H1 (cell line): Measurements from ENCODE around the gene TAOK1. TPM values are rescaled to one million over a fixed set of nuclear protein-coding genes. Genes with fewer than 3 reads are reported as not detected.

Source experiments
- CTCF ChIA-PET: fragments of 300-600 bp; sonication (Branson Sonifier 250); formaldehyde crosslinking; loops from one replicate; lab custom pipeline; 2021; ENCODE audit not compliant: partially characterized antibody; lab: Charles Lee
- POLR2A ChIA-PET: fragments of 300-600 bp; sonication (Branson Sonifier 250); formaldehyde crosslinking; loops from one replicate; lab custom pipeline; 2021; ENCODE audit warnings: inconsistent platforms; ENCODE audit not compliant: partially characterized antibody; lab: Charles Lee
- DNase-seq, 2 experiments: peaks; one replicate each; pipeline versions ENCODE4 v3.0.0 to v3.0.0-alpha.2; 2010 to 2022; ENCODE audit warnings: low spot score in 2 of 2, low read depth in 1 of 2, mixed read lengths in 1 of 2
- FAIRE-seq: peaks from 2 replicates; lab custom pipeline; 2011; peaks lifted over from hg19 to GRCh38; lab: Jason Lieb, UNC
- H2AFZ ChIP-seq: 2 replicates; pipeline ENCODE4 v1.8.1; 2012; ENCODE audit warnings: low read length, inconsistent platforms
- H2AK5ac ChIP-seq: 2 replicates; pipeline ENCODE4 v1.6.1; 2013; ENCODE audit warnings: low read depth, low read length
- H2BK120ac ChIP-seq: replicated peaks from 2 replicates; pipeline ENCODE3; 2013; ENCODE audit warnings: low read depth, low read length, inconsistent platforms
- H2BK12ac ChIP-seq: 2 replicates; pipeline ENCODE4 v1.6.1; 2013; ENCODE audit warnings: low read depth, low read length
- H2BK15ac ChIP-seq: 2 replicates; pipeline ENCODE4 v1.6.1; 2013; ENCODE audit warnings: low read length
- H2BK20ac ChIP-seq: 2 replicates; pipeline ENCODE4 v1.6.1; 2013; ENCODE audit warnings: low read length
- H2BK5ac ChIP-seq: 2 replicates; pipeline ENCODE4 v1.6.1; 2013; ENCODE audit warnings: low read depth, low read length
- H3K14ac ChIP-seq: 2 replicates; pipeline ENCODE4 v1.6.1; 2013; ENCODE audit warnings: inconsistent platforms; ENCODE audit not compliant: insufficient read length
- H3K18ac ChIP-seq: 2 replicates; pipeline ENCODE4 v1.6.1; 2013; ENCODE audit warnings: low read length; ENCODE audit errors: extremely low read depth
- H3K23ac ChIP-seq: 2 replicates; pipeline ENCODE4 v1.6.1; 2013; ENCODE audit warnings: inconsistent platforms; ENCODE audit not compliant: insufficient read length
- H3K23me2 ChIP-seq: 2 replicates; pipeline ENCODE4 v1.6.1; 2013; ENCODE audit warnings: low read depth, low read length
- H3K27ac ChIP-seq: 2 replicates; pipeline ENCODE4 v1.6.1; 2011; ENCODE audit warnings: low read depth, low read length, inconsistent platforms
- H3K27me3 ChIP-seq, 4 experiments: replicated peaks in 1 of 4; 1 replicate in 1 of 4; 2 replicates in 3 of 4; pipeline versions ENCODE4 v1.6.1 to v1.8.1; 2011 to 2013; ENCODE audit warnings: low read length in 3 of 4, mild to moderate bottlenecking in 3 of 4, inconsistent platforms in 2 of 4, mixed read lengths in 2 of 4, moderate library complexity in 1 of 4; ENCODE audit not compliant: control insufficient read depth in 3 of 4, insufficient read depth in 3 of 4; ENCODE audit errors: extremely low read depth in 1 of 4
- H3K36me3 ChIP-seq, 4 experiments: 2 replicates each; pipeline versions ENCODE4 v1.6.1 to v1.8.1; 2011 to 2013; ENCODE audit warnings: mild to moderate bottlenecking in 4 of 4, low read length in 3 of 4, moderate library complexity in 2 of 4, control low read depth in 1 of 4, inconsistent platforms in 1 of 4; ENCODE audit not compliant: insufficient read depth in 4 of 4, control insufficient read depth in 2 of 4
- H3K4ac ChIP-seq: replicated peaks from 2 replicates; pipeline ENCODE3; 2013; ENCODE audit warnings: low read length, low read depth, mixed read lengths, inconsistent platforms; ENCODE audit not compliant: insufficient read length
- H3K4me1 ChIP-seq, 4 experiments: replicated peaks in 1 of 4; 1 replicate in 1 of 4; 2 replicates in 3 of 4; pipeline versions ENCODE4 v1.6.1 to v1.8.1; 2011 to 2013; ENCODE audit warnings: low read length in 3 of 4, inconsistent platforms in 2 of 4, mixed read lengths in 1 of 4; ENCODE audit not compliant: insufficient read depth in 4 of 4, control insufficient read depth in 3 of 4
- H3K4me2 ChIP-seq, 2 experiments: 2 replicates each; pipeline versions ENCODE4 v1.6.1 to v1.8.1; 2011 to 2013; ENCODE audit warnings: low read depth in 2 of 2, low read length in 2 of 2, control low read depth in 1 of 2, inconsistent platforms in 1 of 2, mild to moderate bottlenecking in 1 of 2; ENCODE audit not compliant: insufficient read depth in 1 of 2
- H3K4me3 ChIP-seq, 4 experiments: fragments of 200-600, 300-600 bp in 1 of 4; sonication (generic), shearing (Covaris generic), sonication (Bioruptor Twin) in 1 of 4; 2 replicates each; pipeline versions ENCODE4 v1.5.1 to v1.8.1; 2011 to 2016; ENCODE audit warnings: low read length in 4 of 4, low read depth in 3 of 4, control low read depth in 2 of 4, inconsistent platforms in 2 of 4, mild to moderate bottlenecking in 2 of 4, mixed read lengths in 1 of 4, moderate library complexity in 1 of 4; ENCODE audit not compliant: insufficient read depth in 2 of 4; ENCODE audit errors: extremely low read depth in 1 of 4
- H3K56ac ChIP-seq: replicated peaks from 2 replicates; pipeline ENCODE3; 2013; ENCODE audit warnings: low read depth, mild to moderate bottlenecking, mixed read lengths, low read length, inconsistent platforms; ENCODE audit not compliant: insufficient read length
- H3K79me1 ChIP-seq: 2 replicates; pipeline ENCODE4 v1.6.1; 2013; ENCODE audit warnings: low read depth, low read length, control low read depth
- H3K79me2 ChIP-seq, 2 experiments: 2 replicates each; pipeline versions ENCODE4 v1.6.1 to v1.8.1; 2012 to 2013; ENCODE audit warnings: low read length in 2 of 2, mild to moderate bottlenecking in 2 of 2, inconsistent platforms in 1 of 2; ENCODE audit not compliant: insufficient read depth in 2 of 2, control insufficient read depth in 1 of 2
- H3K9ac ChIP-seq, 4 experiments: replicated peaks in 1 of 4; 1 replicate in 1 of 4; 2 replicates in 3 of 4; pipeline versions ENCODE4 v1.6.1 to v1.8.1; 2011 to 2013; ENCODE audit warnings: low read depth in 3 of 4, low read length in 3 of 4, control low read depth in 2 of 4, mild to moderate bottlenecking in 2 of 4, moderate library complexity in 2 of 4, inconsistent platforms in 1 of 4; ENCODE audit errors: extremely low read depth in 1 of 4
- H3K9me3 ChIP-seq, 2 experiments: 2 replicates each; pipeline versions ENCODE4 v1.6.1 to v1.8.1; 2012 to 2013; ENCODE audit warnings: mild to moderate bottlenecking in 2 of 2, moderate library complexity in 2 of 2, control low read depth in 1 of 2, inconsistent platforms in 1 of 2, low read depth in 1 of 2, low read length in 1 of 2, mixed read lengths in 1 of 2; ENCODE audit not compliant: insufficient read depth in 2 of 2
- H4K20me1 ChIP-seq, 2 experiments: replicated peaks in 1 of 2; 2 replicates each; pipeline versions ENCODE3 to v1.8.1; 2011 to 2013; ENCODE audit warnings: inconsistent platforms in 2 of 2, low read length in 2 of 2, mild to moderate bottlenecking in 1 of 2; ENCODE audit not compliant: insufficient read depth in 2 of 2, control insufficient read depth in 1 of 2
- H4K5ac ChIP-seq: 2 replicates; pipeline ENCODE4 v1.6.1; 2013; ENCODE audit warnings: low read length, low read depth, mixed read lengths, inconsistent platforms; ENCODE audit not compliant: insufficient read length
- H4K8ac ChIP-seq: 2 replicates; pipeline ENCODE4 v1.8.0; 2013; ENCODE audit warnings: mild to moderate bottlenecking, moderate library complexity, low read length, inconsistent platforms; ENCODE audit not compliant: insufficient read depth; ENCODE audit errors: extremely low read depth
- H4K91ac ChIP-seq: replicated peaks from 2 replicates; pipeline ENCODE3; 2013; ENCODE audit warnings: low read length, mixed read lengths, inconsistent platforms; ENCODE audit not compliant: insufficient read length
- CEBPB ChIP-seq: IDR thresholded peaks from 2 replicates; pipeline ENCODE4 v1.6.1; 2012; ENCODE audit warnings: low read depth, low read length
- CREB1 ChIP-seq: IDR thresholded peaks from 2 replicates; pipeline ENCODE4 v1.6.1; 2012; ENCODE audit warnings: inconsistent platforms
- EP300 ChIP-seq, 2 experiments: IDR thresholded peaks; 1 replicate in 1 of 2; 2 replicates in 1 of 2; pipeline ENCODE4 v1.6.1; 2011 to 2012; ENCODE audit warnings: low read depth in 2 of 2, low read length in 2 of 2, mild to moderate bottlenecking in 2 of 2, borderline replicate concordance in 1 of 2, inconsistent platforms in 1 of 2, moderate library complexity in 1 of 2
- POLR2AphosphoS5 ChIP-seq: IDR thresholded peaks from 2 replicates; pipeline ENCODE4 v1.6.1; 2011; ENCODE audit warnings: low read depth, low read length
- SIN3A ChIP-seq, 2 experiments: IDR thresholded peaks in 1 of 2; conservative IDR thresholded peaks in 1 of 2; 2 replicates each; pipeline ENCODE4 v1.6.1; 2011 to 2012; ENCODE audit warnings: low read length in 2 of 2, improper control_type of control experiment in 1 of 2, low read depth in 1 of 2, mild to moderate bottlenecking in 1 of 2
- SP4 ChIP-seq: IDR thresholded peaks from 2 replicates; pipeline ENCODE4 v1.6.1; 2012; ENCODE audit warnings: low read length, inconsistent platforms
- TEAD4 ChIP-seq: IDR thresholded peaks from 2 replicates; pipeline ENCODE4 v1.6.1; 2012; ENCODE audit warnings: low read depth, low read length, inconsistent platforms, mixed read lengths
- WGBS, 2 experiments: shearing (Covaris generic) in 1 of 2; methylation state at CpG; one replicate each; pipeline versions ENCODE4 v1.1.6 to v1.1.7; 2013 to 2015; ENCODE audit warnings: low lambda C conversion rate in 2 of 2, mixed read lengths in 2 of 2, inconsistent platforms in 1 of 2, low coverage in 1 of 2, missing lambda C conversion rate in 1 of 2; ENCODE audit not compliant: insufficient replicate concordance in 2 of 2, insufficient coverage in 1 of 2, insufficient read length in 1 of 2; ENCODE audit errors: extremely low coverage in 1 of 2, missing lambda C conversion rate in 1 of 2; 5-methylcytosine and 5-hydroxymethylcytosine counted together
- polyA plus RNA-seq, 7 experiments: library from polyadenylated mRNA; depleted of rRNA in 3 of 7; stranded (reverse) in 5 of 7; unstranded in 2 of 7; fragments of >200 nt in 5 of 7; fragments of 200-250 nt in 2 of 7; gene quantifications; 1 replicate in 5 of 7; 2 replicates in 1 of 7; 4 replicates in 1 of 7; pipeline versions ENCODE4 v1.2.1 to v1.2.3, GENCODE V29; 2011 to 2013; ENCODE audit warnings: missing spikeins in 2 of 7, mixed read lengths in 2 of 7
- total RNA-seq: library from RNA; stranded (reverse); fragmentation: NEBNext Ultra II Directional; extraction: Animal tissue kit (Norgen Biotek cat#: 25700); gene quantifications from 2 replicates; pipeline ENCODE4 v1.2.1, GENCODE V29; 2021
- TF ChIP-seq, protein P1 (sequence below): IDR thresholded peaks from 2 replicates; pipeline ENCODE4 v1.6.1; 2011; ENCODE audit warnings: low read length, improper control_type of control experiment
- TF ChIP-seq, protein P2 (sequence below): IDR thresholded peaks from 2 replicates; pipeline ENCODE4 v1.6.1; 2012; ENCODE audit warnings: low read length, inconsistent platforms

The TAOK1 gene
- total and polyA plus RNA-seq, 2 of the 8 experiments (the other 6 are each of a cell fraction or from before 2014, with no cell fraction given): 12.2 to 90.6 TPM

DNA sequence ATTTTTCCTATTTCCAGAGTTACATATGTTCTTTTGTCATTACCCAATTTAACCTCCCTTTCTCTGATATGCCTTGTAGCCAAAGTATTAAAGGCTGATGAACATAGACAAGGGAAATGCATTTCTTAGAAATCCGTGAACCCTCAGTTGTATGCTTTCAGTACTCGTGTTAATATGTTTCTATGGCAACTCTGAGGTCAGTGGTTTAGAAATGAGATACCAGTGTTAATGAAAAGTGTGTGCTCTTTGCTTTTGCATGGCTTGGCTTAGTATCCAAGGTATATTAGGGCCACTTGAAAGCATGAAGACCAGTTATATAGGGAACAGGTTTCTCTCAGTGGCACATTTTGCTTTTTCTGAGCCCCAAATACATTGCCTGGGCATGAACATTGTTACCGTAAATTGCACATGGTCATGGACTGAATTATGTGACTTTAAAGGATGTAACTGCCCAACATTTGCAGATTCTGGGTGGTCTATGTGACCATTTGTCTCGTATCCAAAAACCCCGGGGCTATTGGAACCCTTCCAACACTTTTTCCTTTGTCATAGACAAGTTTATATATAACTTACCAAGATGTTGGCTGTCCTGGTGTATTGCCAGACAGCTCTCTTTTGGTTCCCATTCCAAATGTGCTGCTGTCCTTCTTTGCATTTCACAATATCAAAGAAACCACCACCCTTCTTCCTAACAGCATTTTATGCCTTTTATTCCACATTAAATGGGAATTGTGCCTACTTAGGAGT lies 159.2 kb downstream of the TAOK1 start:
- H2BK5ac ChIP-seq: no peak overlapping the region
- TF ChIP-seq CEBPB: no peak
- TF ChIP-seq POLR2AphosphoS5: no peak
- TF ChIP-seq CREB1: no peak
- TF ChIP-seq EP300 (IDR thresholded peaks at IDR 0.05; ENCODE audit: borderline replicate concordance in 1 of 2, low read depth in 2 of 2, low read length in 2 of 2): no peak
- TF ChIP-seq, protein P1, sequence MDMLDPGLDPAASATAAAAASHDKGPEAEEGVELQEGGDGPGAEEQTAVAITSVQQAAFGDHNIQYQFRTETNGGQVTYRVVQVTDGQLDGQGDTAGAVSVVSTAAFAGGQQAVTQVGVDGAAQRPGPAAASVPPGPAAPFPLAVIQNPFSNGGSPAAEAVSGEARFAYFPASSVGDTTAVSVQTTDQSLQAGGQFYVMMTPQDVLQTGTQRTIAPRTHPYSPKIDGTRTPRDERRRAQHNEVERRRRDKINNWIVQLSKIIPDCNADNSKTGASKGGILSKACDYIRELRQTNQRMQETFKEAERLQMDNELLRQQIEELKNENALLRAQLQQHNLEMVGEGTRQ: no peak
- TF ChIP-seq, protein P2, sequence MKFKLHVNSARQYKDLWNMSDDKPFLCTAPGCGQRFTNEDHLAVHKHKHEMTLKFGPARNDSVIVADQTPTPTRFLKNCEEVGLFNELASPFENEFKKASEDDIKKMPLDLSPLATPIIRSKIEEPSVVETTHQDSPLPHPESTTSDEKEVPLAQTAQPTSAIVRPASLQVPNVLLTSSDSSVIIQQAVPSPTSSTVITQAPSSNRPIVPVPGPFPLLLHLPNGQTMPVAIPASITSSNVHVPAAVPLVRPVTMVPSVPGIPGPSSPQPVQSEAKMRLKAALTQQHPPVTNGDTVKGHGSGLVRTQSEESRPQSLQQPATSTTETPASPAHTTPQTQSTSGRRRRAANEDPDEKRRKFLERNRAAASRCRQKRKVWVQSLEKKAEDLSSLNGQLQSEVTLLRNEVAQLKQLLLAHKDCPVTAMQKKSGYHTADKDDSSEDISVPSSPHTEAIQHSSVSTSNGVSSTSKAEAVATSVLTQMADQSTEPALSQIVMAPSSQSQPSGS: no peak
- no peak for TF ChIP-seq SIN3A (conservative IDR thresholded peaks at IDR 0.05 in 1 of 2, IDR thresholded peaks at IDR 0.05 in 1 of 2; ENCODE audit: low read depth in 1 of 2, low read length in 2 of 2)
- TF ChIP-seq SP4: no peak
- no peak for TF ChIP-seq TEAD4

More for the DNA sequence above, 159.2 kb downstream of the TAOK1 start:
- Histone ChIP-seq H3K36me3 (peaks cover 0 to 2% (median 0%) of the 10 kb centered on the region in 4 experiments; a peak in 1 of 8 replicates), H3K14ac (no peak overlapping the region), H3K23me2 (no peaks in the 10 kb centered on the region), H3K18ac (no peak overlapping the region), H4K91ac (no peak overlapping the region), H2BK20ac (no peak overlapping the region), H4K5ac (no peak overlapping the region), H3K9ac (no peak overlapping the region), H2BK15ac (no peak overlapping the region), H3K27ac (no peak overlapping the region), H4K8ac (no peak overlapping the region), H2AFZ (no peak overlapping the region), H3K4me3 (no peak overlapping the region), H3K79me1 (no peaks in the 10 kb centered on the region), H3K56ac (no peak overlapping the region), H3K4me2 (no peak overlapping the region), H2BK12ac (no peak overlapping the region), H4K20me1 (no peaks in the 10 kb centered on the region), H2BK120ac (no peak overlapping the region), H3K4me1 (no peaks in the 10 kb centered on the region), H3K79me2 (no peaks in the 10 kb centered on the region), H3K4ac (no peak overlapping the region), H3K27me3 (no peaks in the 10 kb centered on the region), H3K9me3 (no peaks in the 10 kb centered on the region), H2AK5ac (no peak overlapping the region), H3K23ac (no peak overlapping the region)
- FAIRE-seq: no peak
- POLR2A ChIA-PET: no interaction called here
- 95% methylated on average over 5 of the region's 5 CpGs; no CpG with 5 or more reads in 1 of the 2 experiments for WGBS, 2 experiments
- CTCF ChIA-PET: interaction anchor here (0.7 to 3.7 kb wide), 2 partner anchors 13 to 179 kb away, joined by 6 to 13 read pairs; no protein-coding TSS in a partner anchor
- DNase-seq: no peak
